Measurements from ENCODE around the gene YARS1.

YARS1 gene

DNA sequence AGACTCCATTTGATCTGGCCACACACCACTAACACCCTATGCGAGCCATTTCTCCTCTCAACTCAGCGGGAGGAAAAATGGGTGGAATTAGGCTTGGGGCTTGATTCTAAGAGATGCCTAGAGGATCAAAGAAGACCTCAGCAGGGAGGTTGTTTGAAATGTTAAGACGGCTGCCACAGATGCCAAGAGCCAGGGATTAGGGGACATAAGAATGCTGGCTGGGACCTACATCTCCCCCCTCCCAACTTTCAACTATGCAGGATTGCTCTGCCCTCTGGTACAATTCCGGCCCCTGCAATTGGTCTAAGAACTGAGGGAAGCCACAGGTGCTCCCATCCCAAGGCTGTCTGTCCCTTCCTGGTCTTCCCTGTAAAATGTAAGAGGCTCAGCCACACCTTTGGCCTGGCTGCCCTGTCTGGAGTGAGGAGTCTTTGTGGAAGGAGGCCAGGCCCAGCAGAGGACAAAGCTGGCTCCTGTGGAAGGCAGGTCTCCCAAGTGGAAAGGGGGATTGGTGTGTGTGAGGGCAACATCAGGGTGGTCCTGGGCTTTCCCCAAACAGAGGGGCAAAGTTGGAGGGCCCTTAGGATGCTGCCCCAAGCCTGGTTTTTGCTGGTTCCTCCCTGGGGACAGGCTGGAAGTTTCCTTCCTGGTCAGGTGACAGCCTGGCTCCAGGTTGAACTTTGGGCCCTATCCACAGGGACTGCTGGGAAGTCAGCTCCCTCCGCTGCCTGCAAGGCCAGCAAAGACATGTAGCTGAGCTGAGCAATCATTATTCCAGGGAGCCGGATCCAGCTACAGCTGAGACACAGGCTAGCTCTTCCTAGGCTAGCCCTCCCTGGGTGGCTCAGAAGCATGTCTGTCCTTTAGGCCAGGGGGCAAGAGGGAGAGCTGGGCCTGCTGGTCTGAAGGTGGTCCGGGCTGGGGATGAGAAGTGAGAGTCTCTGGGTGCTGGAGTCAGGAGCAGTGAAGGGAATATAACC is 80.1 kb downstream of the YARS1 start:
- in situ Hi-C loops (cut with HindIII; ENCODE audit: low pct_unique_long_range_greater_than_20kb, low sequenced_read_pairs), result no loop called here
- no peak for TF ChIP-seq JUND (IDR thresholded peaks at IDR 0.05; ENCODE audit: low read depth)
- no peak for DNase-seq (ENCODE audit: low read depth in 1 of 2, low spot score in 1 of 2)

DNA sequence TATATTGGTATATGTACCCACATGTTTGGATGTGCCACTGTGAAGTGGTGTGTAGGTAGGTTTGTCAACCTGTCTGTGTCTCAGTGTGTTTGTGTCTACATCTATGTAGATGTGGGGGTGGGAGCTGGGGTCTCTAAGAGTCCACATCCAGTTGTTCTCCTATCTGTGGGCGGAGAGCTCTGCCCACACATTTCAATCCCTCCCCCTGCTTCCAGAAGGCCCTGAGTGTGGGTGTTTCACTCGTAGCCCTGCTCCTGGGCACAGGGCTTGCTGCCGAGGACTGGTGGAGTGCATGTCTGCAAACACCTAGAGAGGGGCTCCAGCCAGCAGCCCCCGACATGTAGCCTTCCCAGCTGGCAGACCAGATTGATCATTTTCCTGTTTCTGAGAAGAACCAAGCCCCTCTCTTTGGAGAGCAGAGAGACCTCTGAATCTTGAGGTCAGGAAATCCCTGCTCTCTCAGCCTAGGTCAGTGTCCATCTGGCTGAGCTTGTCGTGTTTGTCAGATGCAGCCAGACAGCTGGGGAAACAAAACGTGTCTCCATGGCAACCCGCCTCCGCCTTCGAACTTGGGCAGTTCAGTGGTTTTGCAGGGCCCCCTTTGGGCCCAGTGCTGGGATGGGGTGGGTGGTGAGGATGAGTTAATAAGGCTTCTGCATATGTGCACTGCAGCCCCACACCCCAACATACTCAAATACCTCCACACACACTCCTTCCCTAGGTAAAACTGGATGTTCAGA is 83.4 kb downstream of the YARS1 start:
- TF ChIP-seq JUND (IDR thresholded peaks at IDR 0.05; ENCODE audit: low read depth), result no peak
- in situ Hi-C loops (cut with HindIII; ENCODE audit: low pct_unique_long_range_greater_than_20kb, low sequenced_read_pairs), result no loop called here
- no peak for DNase-seq (ENCODE audit: low read depth in 1 of 2, low spot score in 1 of 2)

DNA sequence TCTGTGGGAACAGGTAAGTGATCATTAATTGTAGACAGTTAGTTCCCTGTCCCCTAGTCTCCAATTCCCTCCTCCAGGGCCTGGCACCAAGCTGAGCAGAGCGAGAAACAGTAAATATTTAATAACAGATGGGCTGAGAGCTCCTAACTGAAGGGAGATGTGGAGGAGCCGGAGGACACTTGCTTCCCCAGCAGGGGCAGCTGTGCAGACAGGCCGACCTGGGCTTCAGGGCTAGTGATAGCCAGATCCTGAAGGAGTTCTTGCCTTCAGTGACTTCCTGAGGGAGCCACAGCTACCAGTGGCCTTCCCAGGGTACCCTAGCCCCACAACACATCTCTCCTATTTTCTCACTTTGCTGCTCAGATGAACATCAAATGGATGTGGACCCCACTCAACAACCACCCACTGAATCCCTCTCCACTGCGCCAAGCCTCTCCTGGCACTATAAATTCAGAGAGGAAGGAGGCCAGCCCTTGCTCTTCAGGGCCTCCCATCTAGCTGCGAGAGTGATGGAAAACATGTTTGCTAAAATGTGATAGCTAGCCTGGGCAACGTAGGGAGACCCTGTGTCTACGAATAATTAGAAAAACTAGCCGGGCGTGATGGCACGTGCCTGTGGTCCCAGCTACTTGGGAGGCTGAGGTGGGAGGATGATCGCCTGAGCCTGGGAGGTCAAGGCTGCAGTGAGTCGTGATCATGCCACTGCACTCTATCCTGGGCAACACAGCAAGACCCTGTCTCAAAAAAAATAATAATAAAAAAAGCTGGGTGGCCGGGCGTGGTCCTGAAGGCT is 87.7 kb downstream of the YARS1 start:
- in situ Hi-C loops (cut with HindIII; ENCODE audit: low pct_unique_long_range_greater_than_20kb, low sequenced_read_pairs), result no loop called here
- TF ChIP-seq JUND (IDR thresholded peaks at IDR 0.05; ENCODE audit: low read depth), result no peak

DNA sequence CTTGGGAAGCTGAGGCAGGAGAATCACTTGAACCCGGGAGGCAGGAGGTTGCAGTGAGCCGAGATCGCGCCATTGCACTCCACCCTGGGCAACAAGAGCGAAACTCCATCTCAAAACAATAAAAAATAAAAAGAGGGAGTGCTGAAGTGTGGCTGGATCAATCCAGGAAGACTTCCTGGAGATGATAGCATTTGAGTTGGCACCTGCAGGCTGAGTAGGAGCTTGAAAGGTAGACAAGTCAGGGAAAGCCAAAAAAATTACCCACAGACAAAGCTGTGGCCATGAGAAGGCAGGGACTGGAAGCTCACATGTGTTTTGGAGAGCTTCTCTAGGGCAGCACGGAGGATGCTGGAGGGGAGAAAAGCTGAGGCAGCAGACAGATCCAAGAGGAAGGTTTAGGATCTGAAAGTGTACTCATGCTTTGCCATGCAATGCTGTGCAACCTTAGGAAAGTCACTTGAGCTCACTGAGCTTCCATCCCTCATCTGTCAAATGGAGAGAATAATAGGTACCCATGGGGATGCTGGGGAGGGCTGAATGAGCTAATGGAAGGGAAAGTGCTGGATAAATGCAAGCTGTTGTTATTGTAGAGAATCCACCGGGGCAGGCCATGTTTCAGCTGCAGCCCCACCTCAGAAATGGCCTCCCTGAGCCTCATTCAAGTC is 88.6 kb downstream of the YARS1 start:
- DNase-seq (ENCODE audit: low read depth in 1 of 2, low spot score in 1 of 2), result no peak
- in situ Hi-C loops (cut with HindIII; ENCODE audit: low pct_unique_long_range_greater_than_20kb, low sequenced_read_pairs), result no loop called here
- no peak for TF ChIP-seq JUND (IDR thresholded peaks at IDR 0.05; ENCODE audit: low read depth)

More for the DNA sequence above, 87.7 kb downstream of the YARS1 start:
- DNase-seq (ENCODE audit: low read depth in 1 of 2, low spot score in 1 of 2), result no peak

DNA sequence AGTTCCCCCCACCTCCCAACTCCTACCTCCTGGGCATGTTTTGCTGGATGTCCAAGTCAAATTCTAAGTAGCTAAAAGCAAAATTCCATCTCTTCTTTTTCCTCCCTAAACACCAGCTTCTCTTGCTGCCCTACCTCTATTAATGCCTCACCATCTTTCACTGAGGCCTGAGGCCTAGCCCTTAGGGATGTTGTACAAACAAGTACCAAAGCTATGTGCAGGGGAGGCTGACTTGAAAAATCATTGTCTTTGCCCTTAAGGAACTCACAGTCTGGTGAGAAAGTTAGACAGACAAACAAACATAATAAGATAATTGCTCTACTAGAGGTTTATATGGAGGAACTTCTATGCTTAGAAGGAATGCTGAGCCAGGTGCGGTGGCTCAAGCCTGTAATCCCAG is 89.3 kb downstream of the YARS1 start:
- in situ Hi-C loops (cut with HindIII; ENCODE audit: low pct_unique_long_range_greater_than_20kb, low sequenced_read_pairs), result no loop called here
- no peak for TF ChIP-seq JUND (IDR thresholded peaks at IDR 0.05; ENCODE audit: low read depth)

DNA sequence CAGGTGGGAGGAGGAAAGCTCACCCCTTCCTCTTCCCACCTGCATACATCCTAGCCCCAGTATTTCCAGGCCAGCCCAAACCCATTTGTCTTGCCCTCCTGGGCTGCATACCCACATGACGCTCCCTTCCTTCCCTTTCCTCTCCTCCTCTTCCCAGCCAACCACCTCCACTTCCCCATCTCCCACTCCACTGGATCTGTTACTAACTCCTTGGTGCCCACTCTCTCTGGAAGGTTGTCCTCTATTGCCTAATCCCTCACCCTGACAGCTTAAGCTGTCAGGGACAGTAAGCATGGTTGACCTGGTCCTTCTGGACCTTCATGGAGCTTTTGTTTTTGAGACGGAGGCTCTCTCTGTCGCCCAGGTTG is 91.6 kb downstream of the YARS1 start:
- no peak for DNase-seq (ENCODE audit: low read depth in 1 of 2, low spot score in 1 of 2)
- no peak for TF ChIP-seq JUND (IDR thresholded peaks at IDR 0.05; ENCODE audit: low read depth)
- in situ Hi-C loops (cut with HindIII; ENCODE audit: low pct_unique_long_range_greater_than_20kb, low sequenced_read_pairs), result no loop called here

More for the DNA sequence above, 89.3 kb downstream of the YARS1 start:
- DNase-seq (ENCODE audit: low read depth in 1 of 2, low spot score in 1 of 2), result no peak
